Breast epithelium (tissue), 4 donors: ENCODE results near the gene PSMD12. TPM values are rescaled to one million over a fixed set of nuclear protein-coding genes. Genes with fewer than 3 reads are reported as not detected.
"Not testable (repeated sequence)": the region's sequence is repeated elsewhere in the genome, so short reads cannot be mapped to it uniquely, and the experiment has no call there.

Experiments
- DNase-seq, 2 donors: peaks; one replicate each; pipeline ENCODE4 v3.0.0-alpha.2; 2019; ENCODE audit warnings: low spot score in 2 of 2
- H3K27ac ChIP-seq, 2 donors: fragments of 200-600 bp; sonication (generic) in 1 of 2; one replicate each; pipeline ENCODE4 v1.5.1; 2016 to 2019; ENCODE audit warnings: mild to moderate bottlenecking in 1 of 2
- H3K27me3 ChIP-seq, 2 donors: fragments of 200-600 bp; sonication (generic) in 1 of 2; one replicate each; pipeline versions ENCODE4 v1.5.1 to v1.6.0; 2017 to 2019; ENCODE audit warnings: control low read depth in 1 of 2, mild to moderate bottlenecking in 1 of 2
- H3K36me3 ChIP-seq: fragments of 200-600 bp; one replicate; pipeline ENCODE4 v1.5.1; 2019
- H3K4me1 ChIP-seq, 2 donors: fragments of 200-600 bp; sonication (generic); one replicate each; pipeline ENCODE4 v1.5.1; 2016 to 2019; ENCODE audit warnings: control low read depth in 1 of 2
- H3K4me3 ChIP-seq, 3 donors: fragments of 200-600 bp; sonication (generic); 1 replicate in 2 of 3; 2 replicates in 1 of 3; pipeline ENCODE4 v1.5.1; 2016 to 2019; ENCODE audit warnings: mild to moderate bottlenecking in 3 of 3, moderate library complexity in 2 of 3
- H3K9me3 ChIP-seq, 2 donors: fragments of 200-600 bp; sonication (generic) in 1 of 2; one replicate each; pipeline ENCODE4 v1.5.1; 2016 to 2019; ENCODE audit warnings: control low read depth in 1 of 2
- POLR2A ChIP-seq: fragments of 450-650 bp; IDR thresholded peaks from one replicate; pipeline ENCODE4 v1.6.1; 2016; ENCODE audit warnings: antibody characterized with exemption, mild to moderate bottlenecking, moderate library complexity
- POLR2AphosphoS5 ChIP-seq, 3 donors: sonication (generic); formaldehyde crosslinking; IDR thresholded peaks; one replicate each; pipeline ENCODE4 v1.6.1; 2017; ENCODE audit warnings: antibody characterized with exemption in 3 of 3
- intact Hi-C: fragments of 100-400 bp; cut with DNase I; formaldehyde crosslinking; loops from one replicate; pipeline ENCODE4 v1.15.1; 2023; ENCODE audit warnings: low total_unique reads
- total RNA-seq, 3 donors: library from RNA; depleted of rRNA; stranded (reverse); fragments of >200 nt; gene quantifications; one replicate each; pipeline ENCODE4 v1.1.0, GENCODE V29; 2016
- TF ChIP-seq, protein P1 (sequence below), 3 donors: fragments of 450-650 bp; IDR thresholded peaks; one replicate each; pipeline ENCODE4 v1.5.1; 2016 to 2017; ENCODE audit warnings: antibody characterized with exemption in 3 of 3, mild to moderate bottlenecking in 3 of 3, moderate library complexity in 3 of 3

Gene PSMD12
- total RNA-seq, 3 donors from 2014 or later = 21.2 to 33.6 (median 30.5) TPM

DNA sequence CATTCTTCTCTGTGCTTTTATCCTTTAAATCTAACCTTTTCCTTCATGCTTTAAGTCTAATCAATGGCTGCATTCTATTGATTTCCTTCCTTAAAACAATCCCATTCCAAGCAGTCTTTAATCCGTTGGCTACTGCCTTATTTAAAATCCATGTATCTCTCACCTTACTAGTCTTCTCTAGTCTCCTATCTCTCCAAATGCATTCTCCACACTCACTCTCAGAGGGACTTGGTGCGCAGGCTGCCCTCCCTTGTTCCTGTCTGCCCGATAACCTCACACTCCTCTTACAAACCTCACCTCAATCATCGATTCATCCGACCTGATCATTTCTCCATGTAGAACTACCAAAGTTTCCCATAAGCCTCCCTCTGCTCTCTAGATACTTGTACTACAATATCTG, 23.1 kb downstream of the PSMD12 start:
- Histone ChIP-seq H3K4me1 (no peaks in the 10 kb centered on the region), H3K9me3 (no peaks in the 10 kb centered on the region), H3K36me3 (peaks cover 3% of the 10 kb centered on the region), H3K27ac (no peak overlapping the region), H3K27me3 (no peaks in the 10 kb centered on the region), H3K4me3 (no peak overlapping the region)
- TF ChIP-seq POLR2AphosphoS5 (IDR thresholded peaks at IDR 0.05) (no peak), POLR2A (no peak)
- TF ChIP-seq, protein P1, sequence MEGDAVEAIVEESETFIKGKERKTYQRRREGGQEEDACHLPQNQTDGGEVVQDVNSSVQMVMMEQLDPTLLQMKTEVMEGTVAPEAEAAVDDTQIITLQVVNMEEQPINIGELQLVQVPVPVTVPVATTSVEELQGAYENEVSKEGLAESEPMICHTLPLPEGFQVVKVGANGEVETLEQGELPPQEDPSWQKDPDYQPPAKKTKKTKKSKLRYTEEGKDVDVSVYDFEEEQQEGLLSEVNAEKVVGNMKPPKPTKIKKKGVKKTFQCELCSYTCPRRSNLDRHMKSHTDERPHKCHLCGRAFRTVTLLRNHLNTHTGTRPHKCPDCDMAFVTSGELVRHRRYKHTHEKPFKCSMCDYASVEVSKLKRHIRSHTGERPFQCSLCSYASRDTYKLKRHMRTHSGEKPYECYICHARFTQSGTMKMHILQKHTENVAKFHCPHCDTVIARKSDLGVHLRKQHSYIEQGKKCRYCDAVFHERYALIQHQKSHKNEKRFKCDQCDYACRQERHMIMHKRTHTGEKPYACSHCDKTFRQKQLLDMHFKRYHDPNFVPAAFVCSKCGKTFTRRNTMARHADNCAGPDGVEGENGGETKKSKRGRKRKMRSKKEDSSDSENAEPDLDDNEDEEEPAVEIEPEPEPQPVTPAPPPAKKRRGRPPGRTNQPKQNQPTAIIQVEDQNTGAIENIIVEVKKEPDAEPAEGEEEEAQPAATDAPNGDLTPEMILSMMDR (IDR thresholded peaks at IDR 0.05) = no peak
- intact Hi-C loops = no loop called here
- DNase-seq = no peak

DNA sequence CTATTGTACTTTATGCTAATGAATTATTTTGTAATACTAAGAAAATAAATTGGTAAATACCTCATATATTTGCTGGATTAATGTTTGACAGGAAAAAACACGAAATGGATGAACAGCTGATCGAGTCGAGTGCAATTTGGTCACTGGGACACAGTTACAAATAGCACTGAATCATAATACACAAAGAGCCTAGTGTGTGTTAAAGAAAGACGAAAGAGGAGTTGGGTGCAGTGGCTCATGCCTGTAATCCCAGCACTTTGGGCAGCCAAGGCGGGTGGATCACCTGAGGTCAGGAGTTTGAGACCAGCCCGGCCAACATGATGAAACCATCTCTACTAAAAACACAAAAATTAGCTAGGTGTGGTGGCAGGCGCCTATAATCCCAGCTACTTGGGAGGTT, 28.0 kb downstream of the PSMD12 start:
- H3K4me3 ChIP-seq, intact Hi-C loops, DNase-seq, H3K36me3 ChIP-seq, H3K4me1 ChIP-seq, H3K27me3 ChIP-seq, H3K27ac ChIP-seq, H3K9me3 ChIP-seq: not testable (repeated sequence)

DNA sequence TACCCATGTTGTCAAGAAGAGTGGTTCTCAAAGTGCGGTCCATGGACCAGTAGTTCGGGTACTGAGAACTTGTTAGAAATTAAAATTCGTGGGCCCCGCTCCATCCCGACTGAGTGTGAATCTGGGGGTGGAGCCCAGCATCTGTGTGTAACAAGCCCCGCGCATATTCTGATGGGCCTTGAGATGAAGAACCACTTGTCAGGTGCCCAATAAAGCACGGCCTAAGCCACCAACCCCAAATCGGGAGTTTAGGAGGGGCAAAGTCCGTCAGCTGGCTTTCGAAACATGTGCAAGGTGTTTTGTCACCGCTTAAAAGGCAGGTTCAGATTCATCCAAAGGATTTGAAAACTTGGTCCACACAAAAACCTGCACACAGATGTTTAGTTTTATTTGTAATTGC, 29.5 kb downstream of the PSMD12 start:
- no peaks in the 10 kb centered on the region for H3K36me3 ChIP-seq
- no peaks in the 10 kb centered on the region for H3K27me3 ChIP-seq
- TF ChIP-seq, protein P1 (IDR thresholded peaks at IDR 0.05) = no peak
- no peak for TF ChIP-seq POLR2AphosphoS5 (IDR thresholded peaks at IDR 0.05)
- TF ChIP-seq POLR2A = no peak
- H3K4me3 ChIP-seq = no peak overlapping the region
- DNase-seq = no peak
- no peak overlapping the region for H3K27ac ChIP-seq
- H3K9me3 ChIP-seq = no peaks in the 10 kb centered on the region
- intact Hi-C loops = no loop called here
- H3K4me1 ChIP-seq = no peaks in the 10 kb centered on the region

DNA sequence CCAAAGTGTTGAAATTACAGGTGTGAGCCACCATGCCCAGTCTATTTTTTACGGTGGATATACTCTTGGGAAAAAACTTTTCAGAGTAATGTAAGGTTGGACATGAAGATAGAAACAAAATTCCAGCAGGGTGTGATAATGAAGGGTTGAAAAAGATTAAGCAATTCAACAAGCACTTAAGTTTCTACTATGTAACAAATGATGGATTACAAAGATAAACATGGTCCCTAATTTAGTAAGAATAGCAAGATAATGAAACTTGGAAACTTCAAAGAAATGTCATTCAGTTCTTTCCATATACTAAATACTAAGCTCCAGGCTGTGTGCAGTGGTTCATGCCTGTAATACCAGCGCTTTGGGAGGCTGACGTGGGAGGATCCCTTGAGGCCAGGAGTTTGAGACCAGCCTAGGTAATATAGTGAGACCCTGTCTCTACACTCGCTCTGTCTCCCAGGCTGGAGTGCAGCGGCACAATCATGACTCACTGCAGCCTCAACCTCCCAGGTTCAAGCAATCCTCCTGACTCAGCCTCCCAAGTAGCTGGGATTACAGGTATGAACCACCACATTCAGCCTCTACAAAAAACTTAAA, 31.0 kb downstream of the PSMD12 start:
- intact Hi-C loops = no loop called here
- TF ChIP-seq, protein P1 (IDR thresholded peaks at IDR 0.05) = no peak
- TF ChIP-seq POLR2AphosphoS5 (IDR thresholded peaks at IDR 0.05) (no peak), POLR2A (no peak)
- Histone ChIP-seq H3K27me3 (no peaks in the 10 kb centered on the region), H3K4me1 (no peaks in the 10 kb centered on the region), H3K27ac (no peak overlapping the region), H3K9me3 (no peaks in the 10 kb centered on the region), H3K36me3 (no peaks in the 10 kb centered on the region), H3K4me3 (no peak overlapping the region)
- no peak for DNase-seq

DNA sequence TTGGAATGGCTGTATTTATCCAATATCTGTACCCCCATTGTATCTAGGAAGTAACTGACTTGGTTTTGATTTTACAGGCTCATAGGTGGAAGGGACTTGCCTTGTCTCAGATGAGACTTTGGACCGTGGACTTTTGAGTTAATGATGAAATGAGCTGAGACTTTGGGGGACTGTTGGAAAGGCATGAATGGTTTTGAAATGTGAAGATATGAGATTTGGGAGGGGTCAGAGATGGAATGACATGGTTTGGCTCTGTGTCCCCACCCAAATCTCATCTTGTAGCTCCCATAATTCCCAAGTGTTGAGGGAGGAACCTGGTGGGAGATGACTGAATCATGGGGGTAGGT, 34.2 kb downstream of the PSMD12 start:
- H3K4me1 ChIP-seq, H3K9me3 ChIP-seq, intact Hi-C loops, H3K27ac ChIP-seq, H3K36me3 ChIP-seq, DNase-seq, H3K4me3 ChIP-seq, H3K27me3 ChIP-seq: not testable (repeated sequence)

DNA sequence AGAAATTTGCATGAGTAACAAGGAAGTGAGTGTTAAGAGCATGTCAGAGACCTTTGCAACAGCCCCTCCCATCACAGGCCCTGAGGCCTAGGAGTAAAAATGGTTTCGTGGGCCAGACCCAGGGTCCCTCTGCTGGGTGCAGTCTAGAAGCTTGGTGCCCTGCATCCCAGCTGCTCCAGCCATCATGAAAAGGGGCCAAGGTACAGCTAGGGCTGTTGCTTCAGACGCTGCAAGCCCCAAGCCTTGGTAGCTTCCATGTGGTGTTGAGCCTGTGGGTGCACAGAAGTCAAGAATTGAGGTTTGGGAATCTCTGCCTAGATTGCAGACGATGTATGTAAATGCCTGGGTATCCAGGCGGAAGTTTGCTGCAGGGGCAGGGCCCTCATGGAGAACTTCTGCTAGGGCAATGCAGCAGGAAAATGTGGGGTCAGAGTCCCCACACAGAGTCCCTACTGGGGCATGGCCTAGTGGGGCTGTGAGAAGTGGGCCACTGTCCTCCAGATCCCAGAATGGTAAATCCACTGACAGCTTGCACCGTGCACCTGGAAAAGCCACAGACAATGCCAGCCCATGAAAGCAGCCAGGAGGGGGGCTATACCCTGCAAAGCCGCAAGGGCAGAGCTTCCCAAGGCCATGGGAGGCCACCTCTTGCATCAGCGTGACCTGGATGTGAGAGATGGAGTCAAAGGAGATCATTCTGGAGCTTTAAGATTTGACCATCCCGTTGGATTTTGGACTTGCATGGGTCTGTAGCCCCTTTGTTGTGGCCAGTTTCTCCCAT, 34.8 kb downstream of the PSMD12 start:
- H3K27me3 ChIP-seq, H3K9me3 ChIP-seq, H3K4me3 ChIP-seq, H3K36me3 ChIP-seq, H3K4me1 ChIP-seq, H3K27ac ChIP-seq, intact Hi-C loops, DNase-seq: not testable (repeated sequence)
